HG02970 (cell line): ENCODE data around the gene CMSS1.
A peak's percentile ranks its signal among the peaks of the same experiment; 100 is the strongest.

Experiments
- ATAC-seq: cut with Tn5 transposase; IDR thresholded peaks from one replicate; pipeline ENCODE4 v1.9.1; 2021; ENCODE audit warnings: mild to moderate bottlenecking, moderate library complexity, moderate number of reproducible peaks; ENCODE audit not compliant: unreplicated experiment, low FRiP score

Gene CMSS1

GRCh38 chr3:100073049-100073713, 255.5 kb downstream of the CMSS1 start:
- no peak for ATAC-seq

- no peak for ATAC-seq
Measured at GRCh38 chr3:100073714-100074307, 256.1 kb downstream of the CMSS1 start.

DNA sequence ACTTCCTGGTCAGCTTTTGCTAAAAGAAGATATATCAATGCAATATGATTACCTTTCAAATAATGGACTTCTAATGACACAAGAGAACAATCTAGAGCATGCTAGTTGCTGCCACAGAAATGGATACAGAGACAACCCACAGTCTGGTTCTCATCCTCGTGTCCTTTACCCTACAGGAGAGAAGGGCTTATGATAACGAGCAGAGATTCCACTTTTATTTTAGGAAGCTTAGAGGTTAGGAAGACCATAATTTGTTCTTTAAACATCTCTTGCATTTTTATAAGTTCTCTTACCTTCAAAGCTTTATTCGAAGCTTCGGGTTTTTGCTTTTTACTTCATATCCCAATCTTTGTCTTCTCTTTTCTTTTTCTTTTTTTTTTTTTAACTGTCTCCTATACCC, 257.5 kb downstream of the CMSS1 start:
- ATAC-seq, result no peak

DNA sequence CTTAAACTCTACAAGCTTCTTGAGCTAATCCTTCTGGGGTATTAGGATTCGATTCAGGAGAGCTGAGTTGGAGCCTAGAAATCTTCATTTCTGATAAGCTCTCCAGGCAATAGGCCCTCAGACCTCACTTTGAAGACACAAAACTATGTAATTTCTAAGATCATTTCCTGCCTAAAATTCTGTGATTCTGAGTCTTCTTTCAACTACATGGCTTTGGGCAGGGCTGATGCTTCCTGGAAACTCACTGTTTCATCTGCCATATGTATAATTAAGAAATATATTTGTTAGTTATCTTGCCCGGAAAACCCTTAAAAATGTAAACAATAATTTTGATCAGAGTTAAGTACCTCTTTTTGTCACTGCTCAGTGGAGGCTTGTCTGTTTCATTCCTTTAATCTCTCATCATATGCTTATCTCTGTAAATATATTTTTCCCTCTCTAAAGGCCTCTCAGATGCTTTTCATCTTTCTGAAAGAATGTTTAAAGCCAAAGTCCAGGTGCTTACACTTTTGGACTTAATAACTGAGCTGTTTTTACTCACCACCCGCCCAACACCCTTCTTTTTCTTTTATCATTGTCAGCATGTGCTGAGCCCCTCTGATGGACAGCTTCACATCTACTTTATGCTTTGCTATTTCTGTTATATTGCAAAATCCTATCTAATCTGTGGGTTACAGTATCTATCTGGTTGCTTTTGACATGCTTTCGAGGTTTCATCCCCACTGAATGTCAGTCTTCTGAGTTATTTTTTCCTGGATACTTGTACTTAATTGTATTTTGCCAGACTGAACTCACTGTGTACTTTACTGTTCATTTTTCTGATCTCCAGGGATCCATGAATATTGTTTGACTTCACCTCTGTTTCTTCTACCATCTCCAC, 258.4 kb downstream of the CMSS1 start:
- ATAC-seq, result no peak

DNA sequence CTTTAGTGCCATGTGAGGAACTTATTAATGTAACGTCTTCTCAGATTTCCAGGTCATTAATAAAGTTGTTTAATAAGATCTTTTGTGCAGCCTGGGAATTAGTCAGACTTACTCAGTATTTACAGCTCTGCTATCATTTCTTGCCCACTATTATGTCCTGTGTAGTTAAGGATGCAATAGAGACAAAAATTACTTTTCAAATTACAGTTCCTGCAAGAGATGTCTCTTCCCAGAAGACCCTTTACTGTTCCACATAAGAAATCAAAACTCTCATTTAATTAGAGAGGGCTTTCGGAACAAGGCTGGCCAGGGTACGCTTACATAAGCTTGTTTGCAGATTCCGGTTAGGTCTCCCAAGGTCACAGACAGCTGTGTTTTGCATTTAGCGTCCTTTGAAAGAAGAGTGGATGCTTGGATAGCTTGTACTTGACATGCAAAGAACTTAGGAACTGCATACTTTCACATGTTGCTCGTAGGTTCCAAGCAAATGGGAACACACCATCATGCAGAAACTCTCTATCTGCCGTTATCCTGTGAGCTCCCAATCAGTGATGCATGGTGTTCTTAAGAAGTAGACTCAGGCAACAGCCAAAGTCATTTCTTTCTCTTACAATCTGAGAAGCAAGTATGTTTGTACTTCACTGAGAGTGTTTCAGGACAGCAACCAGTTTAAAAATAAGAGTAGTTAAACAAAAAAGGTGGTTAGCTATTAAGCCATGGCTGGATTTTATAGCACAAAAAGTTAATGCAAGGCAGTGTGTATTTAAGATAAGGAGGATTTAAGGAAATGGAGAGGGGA, 259.3 kb downstream of the CMSS1 start:
- no peak for ATAC-seq

GRCh38 chr3:100079328-100079727, 261.7 kb downstream of the CMSS1 start:
- no peak for ATAC-seq

DNA sequence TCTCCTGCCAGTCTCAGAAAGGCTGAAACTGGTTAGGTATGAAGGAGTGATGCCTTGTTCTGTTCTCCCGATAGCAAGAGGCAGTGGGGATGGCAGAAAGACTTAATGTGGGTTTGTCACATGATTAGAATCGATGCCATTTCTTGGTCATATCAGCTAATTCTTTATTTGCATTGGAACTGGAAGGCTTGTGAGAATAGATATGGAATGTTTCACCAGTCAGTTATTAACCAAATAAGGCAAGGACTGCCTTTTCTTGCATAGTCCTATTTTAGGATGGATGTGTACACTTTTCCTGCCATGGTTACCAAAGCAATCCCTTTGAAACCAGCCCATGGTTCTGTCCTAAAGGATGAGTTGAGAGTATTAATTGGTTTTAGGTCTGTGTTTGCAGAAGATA, 262.9 kb downstream of the CMSS1 start:
- ATAC-seq, result no peak

DNA sequence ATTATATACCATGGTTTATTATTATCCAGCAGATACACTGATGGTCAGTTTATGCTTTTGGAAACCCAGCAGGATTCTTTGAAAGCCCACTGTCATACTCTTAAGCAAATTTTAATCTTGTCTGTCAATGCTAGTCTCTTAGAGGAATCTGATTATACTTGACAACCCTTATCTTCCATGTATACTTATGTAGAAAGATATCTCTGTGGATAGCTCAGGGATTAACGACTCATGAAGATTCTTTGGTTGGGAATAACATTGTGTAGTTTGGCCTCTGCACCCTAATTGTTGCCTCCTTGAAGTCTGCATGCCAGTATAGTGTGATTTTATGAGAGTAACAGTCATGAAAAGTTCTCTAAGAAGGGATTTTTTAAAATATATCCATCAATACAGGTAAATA, 263.6 kb downstream of the CMSS1 start:
- ATAC-seq, result no peak

- no peak for ATAC-seq
Measured at GRCh38 chr3:100081986-100082692, 264.5 kb downstream of the CMSS1 start.

DNA sequence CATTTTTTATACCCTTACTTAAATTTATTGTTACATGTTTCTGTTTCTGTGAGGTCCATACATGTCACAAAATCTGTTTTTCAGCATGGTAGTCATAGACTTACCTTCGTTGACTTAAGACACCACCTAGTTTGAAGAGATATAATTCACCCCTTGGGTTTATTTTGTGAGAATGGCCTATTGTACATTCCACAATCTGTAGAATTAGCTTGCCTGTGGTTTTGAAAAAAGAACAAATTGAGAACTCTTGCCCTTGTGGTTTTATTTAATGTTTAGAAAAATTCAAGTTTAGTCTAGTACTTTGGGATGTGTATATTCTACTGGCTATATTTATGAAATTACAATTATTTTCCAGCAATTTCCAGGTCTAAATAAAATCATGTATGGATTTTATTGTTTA, 265.1 kb downstream of the CMSS1 start:
- no peak for ATAC-seq

GRCh38 chr3:100083209-100083608, 265.5 kb downstream of the CMSS1 start:
- ATAC-seq, result no peak

- no peak for ATAC-seq
Measured at GRCh38 chr3:100084100-100084806, 266.6 kb downstream of the CMSS1 start.

GRCh38 chr3:100086401-100086800, 268.7 kb downstream of the CMSS1 start:
- ATAC-seq, result no peak

DNA sequence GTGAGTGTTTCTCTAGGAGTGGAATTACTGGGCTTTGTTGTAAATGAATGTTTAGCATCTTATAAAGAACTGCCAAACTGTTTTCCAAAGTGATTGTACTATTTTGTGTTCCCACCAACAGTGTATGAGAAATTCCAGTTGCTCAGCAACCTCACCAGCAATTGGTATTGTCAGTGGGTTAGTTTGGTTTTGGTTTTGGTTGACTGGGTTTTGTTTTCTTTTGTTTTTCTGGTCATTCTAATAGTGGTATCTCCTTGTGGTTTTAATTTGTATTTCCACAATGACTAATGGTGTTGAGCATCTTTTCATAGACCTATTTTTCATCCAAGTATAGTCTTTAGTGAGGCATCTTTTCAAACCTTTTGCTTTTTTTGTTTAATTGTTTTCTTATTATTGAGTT, 269.5 kb downstream of the CMSS1 start:
- peak; percentile 83 for ATAC-seq

DNA sequence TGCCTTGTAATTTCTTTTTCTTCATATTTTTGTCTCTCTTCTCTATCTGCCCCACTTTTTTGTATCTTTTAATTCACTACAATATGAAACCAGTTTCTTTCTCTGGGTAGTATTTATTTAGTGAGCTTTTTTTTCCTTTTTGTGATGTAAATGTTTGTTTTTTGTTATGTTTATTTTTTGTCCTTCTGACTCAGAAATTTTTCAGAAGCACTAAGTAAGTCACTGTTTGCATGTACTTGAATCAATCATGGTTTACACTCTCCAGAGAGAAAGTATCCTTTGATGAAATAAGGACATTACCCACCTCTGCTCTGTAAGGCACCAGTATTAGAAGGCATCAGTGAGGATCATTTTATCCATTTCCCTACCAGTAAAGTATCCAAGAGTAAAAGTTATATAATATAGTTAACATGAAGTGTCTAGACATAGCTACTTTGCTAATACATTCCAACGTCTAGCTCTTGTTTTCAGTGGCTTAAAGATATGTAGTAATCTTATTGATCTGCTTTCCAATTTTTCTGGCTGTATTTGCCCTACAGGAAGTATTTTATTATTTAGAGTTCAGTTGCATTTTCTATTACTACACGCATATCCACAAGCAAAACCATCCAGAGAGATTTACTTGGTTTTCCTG, 271.2 kb downstream of the CMSS1 start:
- ATAC-seq, result no peak

DNA sequence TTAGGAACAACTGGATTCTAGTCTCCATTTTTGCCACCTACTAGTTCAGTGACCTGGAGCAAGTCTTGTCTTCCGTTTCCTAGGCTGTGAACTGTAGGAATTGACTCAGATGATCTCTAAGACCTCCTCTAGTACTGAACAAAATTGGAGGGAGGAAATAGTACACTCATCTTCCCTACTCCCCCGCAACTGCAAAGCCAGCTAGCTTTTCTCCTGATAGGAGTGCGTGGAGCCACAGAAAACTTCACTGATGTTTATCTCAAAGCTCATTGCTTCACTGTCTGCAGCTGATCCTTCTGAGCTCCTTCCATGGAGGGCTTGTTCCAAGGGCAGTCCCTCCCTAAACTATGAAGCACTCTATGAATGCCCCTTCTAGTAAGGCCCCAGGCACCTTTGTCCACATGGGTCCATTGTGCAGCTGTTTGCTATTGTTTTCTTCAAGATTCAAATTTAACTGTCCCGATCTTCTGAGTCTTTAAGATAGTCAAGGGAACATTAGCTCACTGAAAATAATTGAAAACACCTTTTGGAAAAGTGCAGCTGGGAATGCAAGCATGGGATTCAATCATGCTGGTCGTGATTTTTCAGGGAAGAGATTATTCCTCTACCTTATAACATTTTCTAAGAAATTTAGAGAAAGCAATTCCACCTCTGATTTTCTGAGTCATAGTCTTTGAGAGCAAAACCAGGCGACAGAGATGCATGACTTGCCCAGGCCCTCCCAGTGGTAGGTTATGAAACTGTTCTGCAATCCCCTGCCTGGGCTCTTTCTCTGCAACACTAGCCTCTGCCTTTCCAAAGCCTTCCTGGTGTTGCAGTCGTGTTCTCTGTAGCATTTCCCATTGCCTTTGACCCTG, 272.4 kb downstream of the CMSS1 start:
- ATAC-seq, result no peak

- ATAC-seq, result no peak
Measured at GRCh38 chr3:100090669-100091005, 273.0 kb downstream of the CMSS1 start.

DNA sequence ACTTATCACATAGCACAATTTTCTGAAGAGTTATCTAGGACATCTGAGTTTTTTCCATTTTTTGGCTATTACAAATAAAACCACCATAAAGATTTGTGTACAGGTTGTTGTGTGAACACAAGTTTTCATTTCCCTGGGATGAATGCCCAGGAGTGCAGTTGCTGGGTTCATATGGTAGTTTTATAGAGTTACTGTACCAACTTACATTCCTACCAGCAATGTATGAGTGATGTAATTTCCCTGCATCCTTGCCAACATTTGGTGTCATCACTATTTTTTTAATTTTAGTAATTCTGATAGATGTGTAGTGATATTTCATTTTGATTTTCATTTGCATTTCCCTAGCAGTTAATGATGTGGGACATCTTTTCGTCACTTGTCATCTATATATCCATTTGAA, 276.2 kb downstream of the CMSS1 start:
- no peak for ATAC-seq
